Gastrocnemius medialis (tissue), 4 donors: ENCODE measurements around the gene SCO2. TPM values are rescaled to one million over a fixed set of nuclear protein-coding genes. Genes with fewer than 3 reads are reported as not detected.
A peak's percentile ranks its signal among the peaks of the same experiment; 100 is the strongest.
"Not testable (repeated sequence)": the region's sequence is repeated elsewhere in the genome, so short reads cannot be mapped to it uniquely, and the experiment has no call there.

Experiments
- ATAC-seq, 2 donors: fragments of 150-250 bp; one replicate each; pipeline ENCODE4 v1.9.1; 2016
- DNase-seq, 2 donors: peaks; one replicate each; pipeline ENCODE4 v3.0.0-alpha.2; 2019
- H3K27ac ChIP-seq, 4 donors: fragments of 200-600 bp; sonication (generic); 1 replicate in 1 of 4; 2 replicates in 3 of 4; pipeline ENCODE4 v1.5.1; 2016 to 2018; ENCODE audit warnings: mild to moderate bottlenecking in 2 of 4, moderate library complexity in 1 of 4
- H3K27me3 ChIP-seq, 3 donors: fragments of 200-600 bp; sonication (generic) in 2 of 3; 1 replicate in 1 of 3; 2 replicates in 2 of 3; pipeline versions ENCODE4 v1.5.1 to v1.6.0; 2016 to 2019; ENCODE audit warnings: mild to moderate bottlenecking in 1 of 3, moderate library complexity in 1 of 3
- H3K36me3 ChIP-seq, 2 donors: fragments of 200-600 bp; sonication (generic) in 1 of 2; one replicate each; pipeline ENCODE4 v1.5.1; 2017 to 2018
- H3K4me1 ChIP-seq, 2 donors: fragments of 200-600 bp; sonication (generic) in 1 of 2; one replicate each; pipeline ENCODE4 v1.5.1; 2016 to 2017; ENCODE audit warnings: mild to moderate bottlenecking in 2 of 2
- H3K4me3 ChIP-seq, 4 donors: fragments of 200-600 bp; sonication (generic) in 3 of 4; 1 replicate in 1 of 4; 2 replicates in 3 of 4; pipeline ENCODE4 v1.5.1; 2016 to 2019; ENCODE audit warnings: mild to moderate bottlenecking in 2 of 4
- H3K9me3 ChIP-seq, 3 donors: fragments of 200-600 bp; sonication (generic) in 2 of 3; 1 replicate in 1 of 3; 2 replicates in 2 of 3; pipeline ENCODE4 v1.5.1; 2016 to 2019
- CTCF ChIP-seq, 5 experiments: fragments of 450-650 bp in 3 of 5; fragments of 200-600 bp in 2 of 5; sonication (generic) in 2 of 5; IDR thresholded peaks in 4 of 5; conservative IDR thresholded peaks in 1 of 5; 1 replicate in 4 of 5; 2 replicates in 1 of 5; pipeline ENCODE4 v1.5.1; 2016 to 2019; ENCODE audit warnings: antibody characterized with exemption in 5 of 5, mild to moderate bottlenecking in 3 of 5, moderate library complexity in 3 of 5
- POLR2A ChIP-seq, 2 donors: fragments of 450-650 bp; IDR thresholded peaks; one replicate each; pipeline ENCODE4 v1.6.1; 2017; ENCODE audit warnings: antibody characterized with exemption in 2 of 2, mild to moderate bottlenecking in 2 of 2, moderate library complexity in 2 of 2
- in situ Hi-C, 4 donors: fragments of 200-750 bp; cut with MboI; loops; one replicate each; pipeline versions ENCODE4 v1.15.0 to v1.8.0; 2017; ENCODE audit warnings: low sequenced_read_pairs in 4 of 4
- intact Hi-C: fragments of 100-400 bp; cut with DNase I; formaldehyde crosslinking; loops from one replicate; pipeline ENCODE4 v1.15.1; 2023; ENCODE audit warnings: low total_unique reads
- total RNA-seq, 4 donors: library from RNA; depleted of rRNA; stranded (reverse); fragments of >200 nt; gene quantifications; one replicate each; pipeline versions ENCODE4 v1.1.0 to v1.2.3, GENCODE V29; 2016

Gene SCO2
- total RNA-seq, 4 donors from 2014 or later: 1.0 to 2.3 TPM; not detected in 2

GRCh38 chr22:50544746-50545253, 19.4 kb upstream of the SCO2 start:
- H3K4me1 ChIP-seq: peaks cover 9 to 13% of the 10 kb centered on the region in 2 donors

GRCh38 chr22:50544078-50544745, 18.8 kb upstream of the SCO2 start:
- Histone ChIP-seq H3K4me1 (peaks cover 10 to 13% of the 10 kb centered on the region in 2 donors), H3K4me3 (peak overlapping the region in 3 of 4 donors; percentile 25 to 44 (median 40)), H3K9me3 (no peaks in the 10 kb centered on the region), H3K36me3 (no peaks in the 10 kb centered on the region), H3K27me3 (peaks cover 25 to 43% (median 41%) of the 10 kb centered on the region in 3 donors), H3K27ac (no peak overlapping the region)
- peak in 1 of 2 donors; percentile 34 for ATAC-seq
- TF ChIP-seq POLR2A (IDR thresholded peaks at IDR 0.05) (no peak), CTCF (IDR thresholded peaks at IDR 0.05 in 4 of 5, conservative IDR thresholded peaks at IDR 0.05 in 1 of 5) (peak in 4 of 5 experiments; percentile 22 to 46 (median 38))
- intact Hi-C loops: no loop called here
- no peak for DNase-seq
- in situ Hi-C loops: no loop called here

More at GRCh38 chr22:50544746-50545253, 19.4 kb upstream of the SCO2 start:
- ATAC-seq (no peak), DNase-seq (no peak)
- Histone ChIP-seq H3K27ac (no peak overlapping the region), H3K27me3 (peaks cover 31 to 49% (median 45%) of the 10 kb centered on the region in 3 donors), H3K4me3 (no peak overlapping the region), H3K9me3 (no peaks in the 10 kb centered on the region), H3K36me3 (no peaks in the 10 kb centered on the region)
- in situ Hi-C loops: no loop called here
- TF ChIP-seq CTCF (IDR thresholded peaks at IDR 0.05 in 4 of 5, conservative IDR thresholded peaks at IDR 0.05 in 1 of 5) (no peak), POLR2A (IDR thresholded peaks at IDR 0.05) (no peak)
- intact Hi-C loops: no loop called here

GRCh38 chr22:50542416-50542927, 17.1 kb upstream of the SCO2 start:
- no peak overlapping the region for H3K4me3 ChIP-seq
- H3K27ac ChIP-seq: no peak overlapping the region
- peaks cover 13 to 28% (median 25%) of the 10 kb centered on the region in 3 donors for H3K27me3 ChIP-seq
- ATAC-seq (no peak), DNase-seq (no peak)
- H3K9me3 ChIP-seq: no peaks in the 10 kb centered on the region
- intact Hi-C loops: no loop called here
- in situ Hi-C loops: no loop called here
- no peaks in the 10 kb centered on the region for H3K36me3 ChIP-seq
- TF ChIP-seq CTCF (IDR thresholded peaks at IDR 0.05 in 4 of 5, conservative IDR thresholded peaks at IDR 0.05 in 1 of 5) (no peak), POLR2A (IDR thresholded peaks at IDR 0.05) (no peak)
- H3K4me1 ChIP-seq: peaks cover 4 to 8% of the 10 kb centered on the region in 2 donors

- H3K36me3 ChIP-seq, H3K4me1 ChIP-seq, ATAC-seq, intact Hi-C loops, DNase-seq, H3K9me3 ChIP-seq, H3K4me3 ChIP-seq, in situ Hi-C loops: not testable (repeated sequence)
- Histone ChIP-seq H3K27ac (peak overlapping the region in 1 of 4 donors; percentile 31), H3K27me3 (peaks cover 17 to 22% (median 21%) of the 10 kb centered on the region in 3 donors)
Measured at GRCh38 chr22:50541667-50542026, 16.2 kb upstream of the SCO2 start.

- intact Hi-C loops: no loop called here
- ATAC-seq (no peak), DNase-seq (no peak)
- TF ChIP-seq POLR2A (IDR thresholded peaks at IDR 0.05) (no peak), CTCF (IDR thresholded peaks at IDR 0.05 in 4 of 5, conservative IDR thresholded peaks at IDR 0.05 in 1 of 5) (no peak)
- Histone ChIP-seq H3K27me3 (peaks cover 9 to 18% (median 18%) of the 10 kb centered on the region in 3 donors), H3K27ac (peak overlapping the region in 3 of 4 donors; percentile 75 to 87 (median 85)), H3K36me3 (no peaks in the 10 kb centered on the region), H3K9me3 (no peaks in the 10 kb centered on the region), H3K4me1 (peaks cover 4 to 8% of the 10 kb centered on the region in 2 donors), H3K4me3 (no peak overlapping the region)
- in situ Hi-C loops: no loop called here
Measured at GRCh38 chr22:50540381-50540780, 15.0 kb upstream of the SCO2 start.
